ENCODE data around the gene KRT13. TPM values are rescaled to one million over a fixed set of nuclear protein-coding genes. Genes with fewer than 3 reads are reported as not detected.

The KRT13 gene
- polyA plus RNA-seq, 1 donor from 2014 or later: not detected

DNA sequence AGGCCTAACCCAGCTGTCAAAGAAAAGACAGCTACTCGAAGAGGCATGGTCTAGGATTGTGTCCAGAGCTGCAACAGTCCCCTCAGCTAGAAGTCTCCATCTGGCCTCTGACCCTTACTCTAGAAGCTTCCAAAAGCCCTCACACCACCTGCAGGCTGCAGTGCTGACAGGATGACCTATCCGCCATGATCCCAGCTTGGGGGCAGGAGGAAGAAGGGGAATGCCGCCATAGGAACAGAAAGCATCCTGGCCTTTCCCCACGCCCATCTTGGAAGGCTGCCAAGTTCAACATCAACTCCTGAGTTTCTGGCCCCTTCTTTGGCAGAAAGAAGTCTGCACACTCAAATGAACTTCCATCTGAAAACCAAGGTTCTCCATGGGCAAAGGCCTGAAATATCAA is 12.6 kb downstream of the KRT13 start:
- Histone ChIP-seq H3K9ac (ENCODE audit: low read length) (no peak overlapping the region), H3K79me2 (replicated peaks; ENCODE audit: insufficient read depth, low read length) (no peaks in the 10 kb centered on the region), H3F3A (ENCODE audit: insufficient read depth, low read length, poor library complexity, severe bottlenecking) (no peaks in the 10 kb centered on the region), H3K27ac (ENCODE audit: low read length) (no peak overlapping the region), H3K4me2 (ENCODE audit: low read length) (no peak overlapping the region), H3K36me3 (ENCODE audit: insufficient read depth, low read length) (no peaks in the 10 kb centered on the region), H3K9me2 (ENCODE audit: insufficient read depth, low read length) (no peaks in the 10 kb centered on the region), H2AFZ (ENCODE audit: low read depth, low read length) (no peak overlapping the region), H4K20me1 (ENCODE audit: insufficient read depth) (no peaks in the 10 kb centered on the region), H3K4me3 (ENCODE audit: low read length) (no peak overlapping the region), H3K9me3 (ENCODE audit: low read length) (no peaks in the 10 kb centered on the region), H3K27me3 (ENCODE audit: insufficient read depth, low read depth, low read length) (no peaks in the 10 kb centered on the region)
- TF ChIP-seq, protein P1, sequence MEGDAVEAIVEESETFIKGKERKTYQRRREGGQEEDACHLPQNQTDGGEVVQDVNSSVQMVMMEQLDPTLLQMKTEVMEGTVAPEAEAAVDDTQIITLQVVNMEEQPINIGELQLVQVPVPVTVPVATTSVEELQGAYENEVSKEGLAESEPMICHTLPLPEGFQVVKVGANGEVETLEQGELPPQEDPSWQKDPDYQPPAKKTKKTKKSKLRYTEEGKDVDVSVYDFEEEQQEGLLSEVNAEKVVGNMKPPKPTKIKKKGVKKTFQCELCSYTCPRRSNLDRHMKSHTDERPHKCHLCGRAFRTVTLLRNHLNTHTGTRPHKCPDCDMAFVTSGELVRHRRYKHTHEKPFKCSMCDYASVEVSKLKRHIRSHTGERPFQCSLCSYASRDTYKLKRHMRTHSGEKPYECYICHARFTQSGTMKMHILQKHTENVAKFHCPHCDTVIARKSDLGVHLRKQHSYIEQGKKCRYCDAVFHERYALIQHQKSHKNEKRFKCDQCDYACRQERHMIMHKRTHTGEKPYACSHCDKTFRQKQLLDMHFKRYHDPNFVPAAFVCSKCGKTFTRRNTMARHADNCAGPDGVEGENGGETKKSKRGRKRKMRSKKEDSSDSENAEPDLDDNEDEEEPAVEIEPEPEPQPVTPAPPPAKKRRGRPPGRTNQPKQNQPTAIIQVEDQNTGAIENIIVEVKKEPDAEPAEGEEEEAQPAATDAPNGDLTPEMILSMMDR (IDR thresholded peaks at IDR 0.05; ENCODE audit: poor library complexity, severe bottlenecking): no peak
- no peak for TF ChIP-seq EZH2 (IDR thresholded peaks at IDR 0.05; ENCODE audit: borderline replicate concordance, insufficient read depth, low read length, poor library complexity, severe bottlenecking)

GRCh38 chr17:41492351-41492750 is 13.1 kb downstream of the KRT13 start:
- H3K4me2 ChIP-seq (ENCODE audit: low read length): no peak overlapping the region
- no peak overlapping the region for H3K27ac ChIP-seq (ENCODE audit: low read length)
- TF ChIP-seq EP300 (conservative IDR thresholded peaks at IDR 0.05; ENCODE audit: poor library complexity, severe bottlenecking) (no peak), RAD21 (conservative IDR thresholded peaks at IDR 0.05) (no peak), EZH2 (IDR thresholded peaks at IDR 0.05; ENCODE audit: borderline replicate concordance, insufficient read depth, low read length, poor library complexity, severe bottlenecking) (no peak), SMC3 (conservative IDR thresholded peaks at IDR 0.05; ENCODE audit: poor library complexity) (no peak)
- no peaks in the 10 kb centered on the region for H3K36me3 ChIP-seq (ENCODE audit: insufficient read depth, low read length)
- no peak overlapping the region for H2AFZ ChIP-seq (ENCODE audit: low read depth, low read length)
- H3F3A ChIP-seq (ENCODE audit: insufficient read depth, low read length, poor library complexity, severe bottlenecking): no peaks in the 10 kb centered on the region
- no peak overlapping the region for H3K4me3 ChIP-seq (ENCODE audit: low read length)
- no peaks in the 10 kb centered on the region for H4K20me1 ChIP-seq (ENCODE audit: insufficient read depth)
- H3K9ac ChIP-seq (ENCODE audit: low read length): no peak overlapping the region
- no peaks in the 10 kb centered on the region for H3K9me2 ChIP-seq (ENCODE audit: insufficient read depth, low read length)
- no peaks in the 10 kb centered on the region for H3K9me3 ChIP-seq (ENCODE audit: low read length)
- no peaks in the 10 kb centered on the region for H3K27me3 ChIP-seq (ENCODE audit: insufficient read depth, low read depth, low read length)
- no peaks in the 10 kb centered on the region for H3K79me2 ChIP-seq (replicated peaks; ENCODE audit: insufficient read depth, low read length)

GRCh38 chr17:41491476-41491875 is 13.9 kb downstream of the KRT13 start:
- Histone ChIP-seq H3K27me3 (ENCODE audit: insufficient read depth, low read depth, low read length) (no peaks in the 10 kb centered on the region), H3F3A (ENCODE audit: insufficient read depth, low read length, poor library complexity, severe bottlenecking) (no peaks in the 10 kb centered on the region), H3K9me3 (ENCODE audit: low read length) (no peaks in the 10 kb centered on the region), H2AFZ (ENCODE audit: low read depth, low read length) (no peak overlapping the region), H3K4me2 (ENCODE audit: low read length) (no peak overlapping the region), H4K20me1 (ENCODE audit: insufficient read depth) (no peaks in the 10 kb centered on the region), H3K4me3 (ENCODE audit: low read length) (no peak overlapping the region), H3K79me2 (replicated peaks; ENCODE audit: insufficient read depth, low read length) (no peaks in the 10 kb centered on the region), H3K9me2 (ENCODE audit: insufficient read depth, low read length) (no peaks in the 10 kb centered on the region), H3K9ac (ENCODE audit: low read length) (no peak overlapping the region), H3K27ac (ENCODE audit: low read length) (no peak overlapping the region), H3K36me3 (ENCODE audit: insufficient read depth, low read length) (no peaks in the 10 kb centered on the region)
- TF ChIP-seq RAD21 (conservative IDR thresholded peaks at IDR 0.05) (no peak), MXI1 (conservative IDR thresholded peaks at IDR 0.05; ENCODE audit: poor library complexity, severe bottlenecking) (no peak), SMC3 (conservative IDR thresholded peaks at IDR 0.05; ENCODE audit: poor library complexity) (no peak), REST (IDR thresholded peaks at IDR 0.05; ENCODE audit: borderline replicate concordance) (no peak), EZH2 (IDR thresholded peaks at IDR 0.05; ENCODE audit: borderline replicate concordance, insufficient read depth, low read length, poor library complexity, severe bottlenecking) (no peak), TAF1 (IDR thresholded peaks at IDR 0.05; ENCODE audit: low read depth) (no peak), POLR2AphosphoS5 (IDR thresholded peaks at IDR 0.05) (no peak), EP300 (conservative IDR thresholded peaks at IDR 0.05; ENCODE audit: poor library complexity, severe bottlenecking) (no peak)
- TF ChIP-seq, protein P1 (IDR thresholded peaks at IDR 0.05; ENCODE audit: poor library complexity, severe bottlenecking): no peak

Data from neural cell (in vitro differentiated cells).